ENCODE data around the gene TPRA1. TPM values are rescaled to one million over a fixed set of nuclear protein-coding genes. Genes with fewer than 3 reads are reported as not detected.

The TPRA1 gene
- total RNA-seq, 1 experiment from 2014 or later, result 20.0 TPM

DNA sequence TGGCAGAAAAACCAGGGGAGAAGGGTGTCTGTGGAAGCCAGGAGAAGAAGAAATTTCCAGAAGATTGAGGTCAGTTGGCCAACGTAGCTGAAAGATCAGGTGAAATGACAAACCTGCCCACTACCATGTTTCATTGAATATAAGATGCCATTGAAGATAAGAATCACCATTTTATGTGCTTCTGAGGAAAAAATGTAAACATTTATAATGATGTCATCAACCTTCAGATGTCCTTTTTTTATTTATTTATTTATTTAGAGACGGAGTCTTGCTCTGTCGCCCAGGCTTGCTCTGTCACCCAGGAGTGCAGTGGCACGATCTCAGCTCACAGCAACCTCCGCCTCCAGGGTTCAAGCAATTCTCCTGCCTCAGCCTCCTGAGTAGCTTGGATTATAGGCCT is 33.5 kb upstream of the TPRA1 start:
- H3K9me3 Mint-ChIP-seq, result peaks cover 7 to 8% of the 10 kb centered on the region in 2 experiments; a peak in 4 of 5 replicates
- peaks cover 29% of the 10 kb centered on the region for H3K27me3 Mint-ChIP-seq (ENCODE audit: low read depth)
- no peaks in the 10 kb centered on the region for H3K4me1 Mint-ChIP-seq
- Histone ChIP-seq H3K23ac (ENCODE audit: insufficient read length, low read depth, low read length) (no peak overlapping the region), H2AFZ (ENCODE audit: low read length) (no peak overlapping the region), H3K79me2 (ENCODE audit: insufficient read depth, low read length) (no peaks in the 10 kb centered on the region), H2BK15ac (ENCODE audit: low read depth, low read length) (no peak overlapping the region), H4K20me1 (ENCODE audit: control insufficient read depth, insufficient read depth, insufficient read length) (no peaks in the 10 kb centered on the region), H2BK20ac (ENCODE audit: low read depth, low read length, poor library complexity, severe bottlenecking) (no peak overlapping the region), H2BK5ac (ENCODE audit: insufficient read length, low read length) (no peak overlapping the region), H3K79me1 (ENCODE audit: insufficient read depth, low read depth, low read length, poor library complexity, severe bottlenecking) (no peaks in the 10 kb centered on the region), H3K4me1 (ENCODE audit: insufficient read depth, low read length) (no peaks in the 10 kb centered on the region), H2BK12ac (ENCODE audit: insufficient read length, low read depth, low read length) (no peak overlapping the region), H3K9ac (ENCODE audit: extremely low read depth, insufficient read length, low read length) (no peak overlapping the region), H3K27me3 (ENCODE audit: insufficient read depth, low read length) (peaks cover 11% of the 10 kb centered on the region), H4K91ac (ENCODE audit: insufficient read length, low read depth, low read length) (no peak overlapping the region), H3K27ac (ENCODE audit: insufficient read length, low read depth, low read length) (no peak overlapping the region), H2AK5ac (ENCODE audit: insufficient read length, low read length) (no peak overlapping the region), H3K14ac (ENCODE audit: insufficient read depth, low read length) (no peak overlapping the region), H3K9me3 (ENCODE audit: control insufficient read depth, low read depth, low read length) (no peaks in the 10 kb centered on the region), H4K8ac (replicated peaks; ENCODE audit: insufficient read length, low read depth, low read length) (no peak overlapping the region), H3T11ph (ENCODE audit: low read length) (no peak overlapping the region), H3K18ac (ENCODE audit: insufficient read length, low read depth, low read length) (no peak overlapping the region), H2BK120ac (ENCODE audit: low read depth, low read length, poor library complexity, severe bottlenecking) (no peak overlapping the region), H3K56ac (ENCODE audit: insufficient read length, low read depth, low read length) (no peak overlapping the region), H3K23me2 (ENCODE audit: insufficient read length, low read depth, low read length, poor library complexity, severe bottlenecking) (no peaks in the 10 kb centered on the region), H3K4ac (ENCODE audit: low read depth, low read length) (no peak overlapping the region), H4K5ac (ENCODE audit: insufficient read length, low read depth, low read length) (no peak overlapping the region), H3K4me2 (ENCODE audit: insufficient read depth, insufficient read length, low read length) (no peak overlapping the region)
- H3K4me3 Mint-ChIP-seq, result no peak overlapping the region
- TF ChIP-seq, protein P1, sequence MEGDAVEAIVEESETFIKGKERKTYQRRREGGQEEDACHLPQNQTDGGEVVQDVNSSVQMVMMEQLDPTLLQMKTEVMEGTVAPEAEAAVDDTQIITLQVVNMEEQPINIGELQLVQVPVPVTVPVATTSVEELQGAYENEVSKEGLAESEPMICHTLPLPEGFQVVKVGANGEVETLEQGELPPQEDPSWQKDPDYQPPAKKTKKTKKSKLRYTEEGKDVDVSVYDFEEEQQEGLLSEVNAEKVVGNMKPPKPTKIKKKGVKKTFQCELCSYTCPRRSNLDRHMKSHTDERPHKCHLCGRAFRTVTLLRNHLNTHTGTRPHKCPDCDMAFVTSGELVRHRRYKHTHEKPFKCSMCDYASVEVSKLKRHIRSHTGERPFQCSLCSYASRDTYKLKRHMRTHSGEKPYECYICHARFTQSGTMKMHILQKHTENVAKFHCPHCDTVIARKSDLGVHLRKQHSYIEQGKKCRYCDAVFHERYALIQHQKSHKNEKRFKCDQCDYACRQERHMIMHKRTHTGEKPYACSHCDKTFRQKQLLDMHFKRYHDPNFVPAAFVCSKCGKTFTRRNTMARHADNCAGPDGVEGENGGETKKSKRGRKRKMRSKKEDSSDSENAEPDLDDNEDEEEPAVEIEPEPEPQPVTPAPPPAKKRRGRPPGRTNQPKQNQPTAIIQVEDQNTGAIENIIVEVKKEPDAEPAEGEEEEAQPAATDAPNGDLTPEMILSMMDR (conservative IDR thresholded peaks at IDR 0.05), result no peak
- peaks cover 19 to 43% (median 31%) of the 10 kb centered on the region in 3 experiments; a peak in 6 of 7 replicates for H3K36me3 Mint-ChIP-seq (ENCODE audit: insufficient read depth in 1 of 3, low read depth in 3 of 3)
- DNase-seq, result no peak
- WGBS (ENCODE audit: extremely low coverage, insufficient read length, low lambda C conversion rate), result no CpG with 5 or more reads among the region's 5 CpGs
- no peak overlapping the region for H3K27ac Mint-ChIP-seq

Measured in H9 (cell line).